Fibroblast of the aortic adventitia (primary cell): ENCODE measurements around the gene CLCN4. TPM values are rescaled to one million over a fixed set of nuclear protein-coding genes. Genes with fewer than 3 reads are reported as not detected.

Source experiments
- DNase-seq: peaks from one replicate; pipeline ENCODE4 v3.0.0-alpha.2; 2010; ENCODE audit warnings: low read depth
- H3K4me3 ChIP-seq: 2 replicates; pipeline ENCODE4 v1.5.1; 2011; ENCODE audit warnings: low read depth, mild to moderate bottlenecking, control low read depth, low read length, moderate library complexity
- total RNA-seq: library from RNA; depleted of rRNA; stranded (reverse); fragments of >200 nt; gene quantifications from 2 replicates; pipeline ENCODE4 v1.2.3, GENCODE V29; 2012; ENCODE audit warnings: low replicate concordance
- TF ChIP-seq, protein P1 (sequence below): IDR thresholded peaks from 2 replicates; pipeline ENCODE4 v1.5.1; 2011; ENCODE audit warnings: mild to moderate bottlenecking, low read length, control low read depth, inconsistent platforms; ENCODE audit not compliant: insufficient read depth

Gene CLCN4
- total RNA-seq, 1 donor, result 6.7 TPM

DNA sequence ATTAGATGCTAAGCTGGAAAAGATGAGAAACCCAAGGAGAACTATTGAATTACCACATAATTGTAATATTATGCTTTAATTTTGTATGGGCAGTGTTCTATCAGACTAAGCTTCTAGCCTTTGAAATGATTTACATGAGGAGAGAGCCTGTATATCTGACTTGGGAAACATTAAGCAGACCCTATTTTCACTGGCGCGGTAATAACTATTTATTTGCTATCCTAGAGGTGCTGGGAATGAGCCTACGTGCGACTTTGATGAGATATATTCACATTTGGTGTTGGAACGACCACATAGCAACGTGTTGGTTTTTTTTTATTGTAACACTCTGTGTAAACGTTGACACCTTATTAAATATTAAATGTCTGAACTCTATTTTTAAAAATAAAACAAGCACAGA is 80.5 kb downstream of the CLCN4 start:
- no peak overlapping the region for H3K4me3 ChIP-seq
- TF ChIP-seq, protein P1, sequence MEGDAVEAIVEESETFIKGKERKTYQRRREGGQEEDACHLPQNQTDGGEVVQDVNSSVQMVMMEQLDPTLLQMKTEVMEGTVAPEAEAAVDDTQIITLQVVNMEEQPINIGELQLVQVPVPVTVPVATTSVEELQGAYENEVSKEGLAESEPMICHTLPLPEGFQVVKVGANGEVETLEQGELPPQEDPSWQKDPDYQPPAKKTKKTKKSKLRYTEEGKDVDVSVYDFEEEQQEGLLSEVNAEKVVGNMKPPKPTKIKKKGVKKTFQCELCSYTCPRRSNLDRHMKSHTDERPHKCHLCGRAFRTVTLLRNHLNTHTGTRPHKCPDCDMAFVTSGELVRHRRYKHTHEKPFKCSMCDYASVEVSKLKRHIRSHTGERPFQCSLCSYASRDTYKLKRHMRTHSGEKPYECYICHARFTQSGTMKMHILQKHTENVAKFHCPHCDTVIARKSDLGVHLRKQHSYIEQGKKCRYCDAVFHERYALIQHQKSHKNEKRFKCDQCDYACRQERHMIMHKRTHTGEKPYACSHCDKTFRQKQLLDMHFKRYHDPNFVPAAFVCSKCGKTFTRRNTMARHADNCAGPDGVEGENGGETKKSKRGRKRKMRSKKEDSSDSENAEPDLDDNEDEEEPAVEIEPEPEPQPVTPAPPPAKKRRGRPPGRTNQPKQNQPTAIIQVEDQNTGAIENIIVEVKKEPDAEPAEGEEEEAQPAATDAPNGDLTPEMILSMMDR, result no peak

DNA sequence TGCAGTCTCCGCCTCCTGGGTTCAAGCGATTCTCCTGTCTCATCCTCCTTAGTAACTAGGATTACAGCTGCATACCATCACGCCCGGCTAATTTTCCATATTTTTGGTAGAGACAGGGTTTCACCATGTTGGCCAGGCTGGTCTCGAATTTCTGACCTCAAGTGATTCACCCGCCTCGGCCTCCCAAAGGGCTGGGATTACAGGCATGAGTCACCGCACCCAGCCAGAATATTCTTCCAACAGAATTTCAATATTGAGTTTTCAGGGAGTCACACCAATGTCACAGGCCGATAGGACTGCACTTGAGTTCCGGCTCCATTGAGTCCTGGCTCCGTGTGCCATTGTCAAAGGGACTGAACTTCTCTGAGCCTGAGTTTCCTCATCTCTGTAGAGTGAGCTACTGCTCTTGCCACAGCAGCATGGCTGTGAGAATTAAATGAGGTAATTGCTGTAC is 82.9 kb downstream of the CLCN4 start:
- peak; percentile 70 for DNase-seq
- TF ChIP-seq, protein P1, result no peak
- H3K4me3 ChIP-seq, result no peak overlapping the region

More for the DNA sequence above, 80.5 kb downstream of the CLCN4 start:
- DNase-seq, result no peak

DNA sequence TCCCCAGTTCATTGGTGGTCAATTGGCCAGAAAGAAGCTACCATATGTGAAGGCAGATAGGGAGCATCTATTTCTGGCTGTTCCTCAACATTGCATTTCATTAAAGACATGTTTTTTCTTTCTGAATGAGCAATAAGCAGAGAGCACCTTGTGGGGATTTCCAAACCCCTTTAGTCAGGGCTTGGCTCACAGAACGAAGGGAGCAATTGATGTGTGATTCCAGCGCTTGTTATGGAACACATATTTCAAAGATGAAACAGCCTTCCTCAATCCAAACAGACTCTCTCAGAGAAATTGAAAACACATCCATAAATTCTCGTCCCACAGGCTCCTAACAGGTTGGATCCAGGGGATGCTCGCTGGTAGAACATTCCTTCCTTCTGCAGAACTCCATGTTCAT is 84.1 kb downstream of the CLCN4 start:
- TF ChIP-seq, protein P1, result no peak
- no peak overlapping the region for H3K4me3 ChIP-seq
- peak; percentile 89 for DNase-seq

DNA sequence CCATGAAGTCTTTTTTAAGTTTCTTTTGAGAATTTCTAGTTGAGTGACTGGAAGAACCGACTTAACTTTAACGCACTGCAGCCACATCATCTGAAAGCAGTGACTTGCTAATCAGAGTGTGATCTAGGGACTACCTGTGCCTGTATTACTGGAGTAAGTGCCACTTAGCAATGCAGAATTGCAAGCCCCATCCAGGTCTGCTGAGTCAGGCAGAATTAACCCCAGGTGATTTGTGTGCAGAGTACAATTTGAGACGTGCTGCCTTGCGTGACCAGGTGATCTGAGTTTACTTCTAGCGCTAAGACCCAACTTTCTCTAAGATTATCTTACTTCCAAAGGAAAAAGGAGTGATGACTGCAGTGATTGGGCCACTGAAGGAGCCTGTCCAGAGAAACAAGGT is 85.3 kb downstream of the CLCN4 start:
- TF ChIP-seq, protein P1, result no peak
- no peak overlapping the region for H3K4me3 ChIP-seq
- DNase-seq, result no peak

DNA sequence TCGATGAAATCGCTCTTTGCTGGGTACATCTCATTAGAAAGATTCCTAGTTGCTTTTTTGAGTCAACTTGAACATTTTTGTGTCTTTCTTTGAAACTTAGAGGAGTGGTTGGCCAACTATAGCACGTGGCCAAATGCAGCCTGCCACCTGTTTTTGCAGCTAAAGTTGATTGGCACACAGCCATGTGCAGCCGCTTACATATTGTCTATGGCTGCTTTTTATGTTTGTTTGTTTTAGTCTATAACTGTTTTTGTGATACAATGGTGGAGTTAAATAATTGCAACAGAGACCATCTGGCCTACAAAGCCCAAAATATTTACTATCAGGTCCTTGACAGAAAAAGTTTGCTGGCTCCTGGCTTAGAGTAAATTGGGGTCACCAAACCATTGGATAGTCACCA is 86.3 kb downstream of the CLCN4 start:
- no peak for DNase-seq
- TF ChIP-seq, protein P1, result no peak

DNA sequence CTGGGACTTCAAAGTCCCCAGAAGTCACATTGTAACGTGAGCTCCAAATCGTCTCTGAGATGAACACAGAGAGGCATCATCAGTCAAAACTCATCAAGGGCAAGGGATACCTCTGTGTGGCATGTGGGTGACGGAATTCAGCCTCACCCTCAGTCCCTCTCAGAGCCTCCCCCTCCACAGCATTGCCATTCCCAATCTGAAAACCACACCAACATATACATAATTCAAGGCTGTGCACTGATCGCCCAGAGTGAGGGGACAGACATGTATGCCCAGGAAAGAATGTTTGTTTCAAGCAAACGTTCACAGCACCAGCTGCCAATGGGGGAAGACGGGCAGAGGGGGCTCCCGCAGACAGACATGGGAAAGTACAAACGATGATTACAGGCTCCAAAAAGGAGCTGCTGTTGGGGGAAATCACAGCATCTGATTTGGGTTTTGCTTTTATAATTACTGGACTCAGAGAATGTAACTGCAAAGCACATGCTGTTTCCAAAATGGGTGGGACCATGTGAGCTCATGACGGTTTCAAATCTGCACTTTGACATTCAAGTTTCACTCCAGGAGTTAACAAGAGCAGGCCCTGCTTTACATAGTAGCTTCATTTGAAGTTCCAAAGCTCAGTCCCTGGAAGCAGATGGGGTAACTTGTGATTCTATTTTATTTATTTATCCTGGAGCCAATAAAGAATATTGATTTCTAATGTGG is 88.3 kb downstream of the CLCN4 start:
- peak; percentile 25 for DNase-seq
- H3K4me3 ChIP-seq, result no peak overlapping the region
- TF ChIP-seq, protein P1, result no peak

More for the DNA sequence above, 86.3 kb downstream of the CLCN4 start:
- no peak overlapping the region for H3K4me3 ChIP-seq
